Endothelial cell of umbilical vein (primary cell): ENCODE data around the gene VAC14.

Source experiments
- CTCF ChIP-seq, 2 donors: IDR thresholded peaks; 1 replicate in 1 of 2; 2 replicates in 1 of 2; pipeline ENCODE4 v1.5.1; 2011; ENCODE audit warnings: low read length in 2 of 2, mild to moderate bottlenecking in 2 of 2, moderate library complexity in 2 of 2, control low read depth in 1 of 2, inconsistent platforms in 1 of 2, low read depth in 1 of 2; ENCODE audit not compliant: insufficient read depth in 1 of 2; ENCODE audit errors: extremely low read depth in 1 of 2
- FOS ChIP-seq: IDR thresholded peaks from 2 replicates; pipeline ENCODE4 v1.6.1; 2011; ENCODE audit warnings: mild to moderate bottlenecking, low read length, moderate library complexity, borderline replicate concordance; ENCODE audit not compliant: insufficient read depth
- POLR2A ChIP-seq: IDR thresholded peaks from 2 replicates; pipeline ENCODE4 v1.6.1; 2012; ENCODE audit warnings: low read depth, mild to moderate bottlenecking, control low read depth, low read length

- TF ChIP-seq CTCF (IDR thresholded peaks at IDR 0.05; ENCODE audit: extremely low read depth in 1 of 2, insufficient read depth in 1 of 2, low read depth in 1 of 2, low read length in 2 of 2): no peak
- no peak for TF ChIP-seq POLR2A
- no peak for TF ChIP-seq FOS
These were observed 72.8 kb downstream of the VAC14 start for GRCh38 chr16:70728150-70728549.
